Left ventricle myocardium superior (tissue), 1 donor: ENCODE results near the gene SFXN5. TPM values are rescaled to one million over a fixed set of nuclear protein-coding genes. Genes with fewer than 3 reads are reported as not detected.

ENCODE experiments used
- ATAC-seq: fragments of 200-7000 bp; cut with Tn5 transposase; one replicate; pipeline ENCODE4 v1.9.1; 2020; ENCODE audit warnings: mild to moderate bottlenecking, moderate library complexity
- DNase-seq: peaks from one replicate; pipeline ENCODE4 v3.0.0-alpha.2; 2020
- intact Hi-C: fragments of 100-400 bp; cut with micrococcal nuclease; formaldehyde crosslinking; loops from one replicate; pipeline ENCODE4 v1.11.0; 2022
- total RNA-seq: library from RNA; stranded (reverse); fragmentation: NEBNext Ultra II Directional; extraction: Animal tissue kit (Norgen Biotek cat#: 25700); gene quantifications from one replicate; pipeline ENCODE4 v1.2.1, GENCODE V29; 2021
- donor health status: DM: no; HTN: yes; CAD: no; lungs with severe emphysema.

SFXN5 gene
- total RNA-seq, 1 donor from 2014 or later, result 8.6 TPM

DNA sequence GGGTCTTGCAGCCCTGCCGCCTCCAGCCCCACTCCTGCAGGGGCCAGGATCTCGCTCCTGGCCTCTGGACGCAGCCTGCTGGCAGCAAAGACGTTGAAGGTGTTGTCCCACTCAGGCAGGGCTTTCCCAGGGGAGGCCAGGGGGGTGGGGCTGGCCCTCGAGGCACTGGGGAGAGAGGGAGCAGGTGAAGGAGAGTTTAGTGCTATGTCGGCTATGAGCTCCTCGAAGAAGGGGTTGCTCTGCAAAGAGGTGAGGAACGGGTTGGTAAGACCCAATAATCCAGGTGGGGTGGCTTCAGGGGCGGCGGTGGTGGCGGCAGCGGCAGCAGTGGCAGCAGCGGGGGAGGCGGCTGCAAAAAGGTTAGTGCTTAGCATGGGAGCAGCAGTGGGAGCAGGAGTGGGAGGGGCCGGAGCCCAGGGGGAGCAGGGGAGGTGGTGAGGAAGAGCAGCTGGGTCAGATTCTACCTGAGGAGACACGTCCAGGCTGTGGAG lies 9.7 kb upstream of the SFXN5 start:
- ATAC-seq, result no peak
- intact Hi-C loops, result no loop called here
- DNase-seq, result no peak

GRCh38 chr2:73080321-73081131 lies 9.0 kb upstream of the SFXN5 start:
- DNase-seq (no peak), ATAC-seq (no peak)
- intact Hi-C loops, result no loop called here

- intact Hi-C loops, result loop anchor here (10.0 kb wide), 1 partner anchor 95 kb away; no protein-coding TSS in a partner anchor
- ATAC-seq, result no peak
Measured at GRCh38 chr2:73079636-73080035, 8.1 kb upstream of the SFXN5 start.

DNA sequence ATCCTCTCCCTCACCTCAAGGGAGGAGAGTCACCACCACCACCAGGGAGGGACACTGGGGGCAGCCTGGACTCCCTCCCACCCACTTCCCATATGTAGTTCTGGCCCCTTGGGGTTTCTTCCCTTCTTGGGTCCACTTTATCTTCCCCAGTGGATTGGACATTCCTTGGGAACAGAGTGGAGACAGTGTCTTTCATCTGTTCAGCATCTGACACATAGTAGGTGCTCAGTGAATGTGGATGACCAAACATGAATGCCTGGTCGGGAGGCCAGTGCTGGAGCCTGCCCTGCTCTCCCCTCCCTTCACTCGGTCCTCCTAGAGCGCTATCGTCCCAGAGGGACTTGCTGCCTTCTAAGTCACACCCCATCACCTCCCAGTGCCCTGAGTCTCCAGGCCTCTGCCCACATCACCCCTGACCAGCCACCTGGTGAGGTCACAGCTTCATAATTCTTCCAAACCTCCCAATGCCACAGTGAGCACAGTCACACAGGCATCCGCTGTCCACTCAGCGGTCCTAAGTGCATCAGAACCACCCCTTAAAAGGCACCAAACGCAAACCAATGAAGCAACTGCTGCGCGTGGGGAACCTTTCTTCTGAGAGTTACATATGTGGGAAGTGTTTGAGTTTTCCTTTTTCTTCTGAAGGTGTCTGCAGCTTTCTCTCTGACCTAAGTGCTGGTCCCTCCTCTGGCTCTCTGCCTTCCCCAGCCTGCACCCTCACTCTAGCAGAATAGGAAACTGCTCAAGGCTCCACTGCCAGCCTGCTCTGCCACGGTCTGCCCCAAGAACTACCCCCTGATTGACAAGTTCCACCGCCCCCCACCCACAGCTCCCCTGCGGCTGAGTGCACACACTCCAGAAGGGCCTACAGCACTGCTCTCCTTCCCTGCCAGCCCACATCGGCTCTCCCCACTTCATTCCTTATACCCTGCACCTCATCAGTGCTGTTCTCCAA lies 7.2 kb upstream of the SFXN5 start:
- ATAC-seq, result no peak
- DNase-seq, result no peak
- intact Hi-C loops, result loop anchor here (10.0 kb wide), 1 partner anchor 94 kb away; no protein-coding TSS in a partner anchor

More at GRCh38 chr2:73079636-73080035, 8.1 kb upstream of the SFXN5 start:
- DNase-seq, result no peak

DNA sequence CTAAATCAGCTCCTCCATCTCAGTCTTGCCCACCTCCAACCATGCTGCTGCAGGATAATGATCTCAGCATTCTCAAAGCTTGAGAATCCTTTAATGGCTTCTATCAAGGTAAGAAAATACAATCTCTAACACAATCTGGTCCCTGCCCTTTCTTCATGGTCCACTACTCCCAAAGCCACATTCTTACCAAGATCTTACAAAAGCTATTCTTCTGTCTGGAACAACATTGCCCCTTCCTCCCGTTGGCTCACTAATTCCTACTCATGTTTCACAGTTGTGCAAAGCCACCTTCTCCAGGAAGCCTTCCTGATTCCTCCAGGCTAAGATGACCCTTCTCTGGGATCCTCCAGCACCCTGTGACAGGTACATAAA lies 5.9 kb upstream of the SFXN5 start:
- ATAC-seq (no peak), DNase-seq (no peak)
- intact Hi-C loops, result loop anchor here (10.0 kb wide), 1 partner anchor 93 kb away; no protein-coding TSS in a partner anchor

DNA sequence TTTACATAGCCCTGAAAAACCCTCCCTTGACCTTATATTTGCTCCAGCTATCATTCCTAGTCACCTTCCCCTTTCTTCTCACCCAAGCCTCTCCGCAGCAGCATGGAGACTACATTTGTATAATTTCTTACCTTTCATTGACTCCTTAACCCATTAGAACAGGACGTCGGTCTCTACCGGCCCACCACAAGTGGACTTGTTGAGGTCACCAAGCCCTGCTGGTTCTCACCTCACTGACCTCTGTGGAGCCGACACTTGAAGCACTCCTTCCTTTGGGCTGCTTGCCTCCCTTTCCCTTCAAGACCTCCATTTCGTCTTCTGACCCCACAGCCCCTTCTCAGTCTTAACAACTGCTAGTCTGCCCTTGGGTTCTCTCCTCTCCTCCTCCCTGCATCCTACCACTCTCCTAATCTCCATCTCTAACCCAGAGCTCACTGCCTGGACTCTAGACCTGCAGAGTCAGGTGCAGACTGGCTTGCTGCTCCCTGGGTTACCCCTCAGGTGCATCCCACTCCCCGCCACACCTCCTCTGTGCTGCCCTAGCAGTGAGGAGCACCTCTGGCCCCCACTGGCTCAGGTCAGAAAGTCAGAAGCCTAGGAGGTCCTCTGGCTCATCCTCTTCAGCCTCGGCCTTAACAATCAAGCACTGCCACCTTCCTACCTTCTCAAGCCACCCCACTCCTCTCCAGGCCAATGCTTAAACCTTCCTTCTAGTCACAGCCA lies 5.3 kb upstream of the SFXN5 start:
- DNase-seq (no peak), ATAC-seq (no peak)
- intact Hi-C loops, result loop anchor here (10.0 kb wide), 1 partner anchor 92 kb away; no protein-coding TSS in a partner anchor

- ATAC-seq (peak; percentile 23), DNase-seq (peak; percentile 78)
- intact Hi-C loops, result loop anchor here (10.0 kb wide), 1 partner anchor 91 kb away; no protein-coding TSS in a partner anchor
Measured at GRCh38 chr2:73075477-73076373, 4.2 kb upstream of the SFXN5 start.

GRCh38 chr2:73074110-73075069 lies 2.9 kb upstream of the SFXN5 start:
- intact Hi-C loops, result loop anchor here (10.0 kb wide), 1 partner anchor 90 kb away; no protein-coding TSS in a partner anchor
- DNase-seq (no peak), ATAC-seq (no peak)

DNA sequence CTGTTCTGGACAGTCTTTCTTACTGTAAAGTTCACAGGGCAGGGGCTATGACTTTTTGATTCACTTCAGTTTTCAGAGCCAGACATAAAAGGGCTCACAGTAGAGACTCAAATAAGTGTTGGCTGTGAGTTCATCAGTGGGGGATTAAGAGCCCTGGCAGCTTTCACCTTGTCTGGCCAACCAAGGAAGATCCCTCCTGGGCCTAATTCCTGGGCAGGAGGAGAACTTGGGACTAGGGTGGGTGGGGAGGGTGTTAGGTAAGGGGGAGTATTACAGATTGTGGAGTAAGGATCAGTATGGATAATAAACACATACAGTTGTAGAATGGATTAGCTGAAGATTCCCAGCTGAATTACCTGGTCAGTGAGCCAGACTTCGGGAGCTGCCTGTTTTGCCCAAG lies 904 bp upstream of the SFXN5 start:
- DNase-seq (no peak), ATAC-seq (no peak)
- intact Hi-C loops, result loop anchor here (10.0 kb wide), 1 partner anchor 88 kb away; no protein-coding TSS in a partner anchor

- intact Hi-C loops, result loop anchor here (10.0 kb wide), 1 partner anchor 87 kb away; no protein-coding TSS in a partner anchor
- peak; percentile 60 for DNase-seq
- peak; percentile 2 for ATAC-seq
Measured at GRCh38 chr2:73072129-73072395, 550 bp upstream of the SFXN5 start.

DNA sequence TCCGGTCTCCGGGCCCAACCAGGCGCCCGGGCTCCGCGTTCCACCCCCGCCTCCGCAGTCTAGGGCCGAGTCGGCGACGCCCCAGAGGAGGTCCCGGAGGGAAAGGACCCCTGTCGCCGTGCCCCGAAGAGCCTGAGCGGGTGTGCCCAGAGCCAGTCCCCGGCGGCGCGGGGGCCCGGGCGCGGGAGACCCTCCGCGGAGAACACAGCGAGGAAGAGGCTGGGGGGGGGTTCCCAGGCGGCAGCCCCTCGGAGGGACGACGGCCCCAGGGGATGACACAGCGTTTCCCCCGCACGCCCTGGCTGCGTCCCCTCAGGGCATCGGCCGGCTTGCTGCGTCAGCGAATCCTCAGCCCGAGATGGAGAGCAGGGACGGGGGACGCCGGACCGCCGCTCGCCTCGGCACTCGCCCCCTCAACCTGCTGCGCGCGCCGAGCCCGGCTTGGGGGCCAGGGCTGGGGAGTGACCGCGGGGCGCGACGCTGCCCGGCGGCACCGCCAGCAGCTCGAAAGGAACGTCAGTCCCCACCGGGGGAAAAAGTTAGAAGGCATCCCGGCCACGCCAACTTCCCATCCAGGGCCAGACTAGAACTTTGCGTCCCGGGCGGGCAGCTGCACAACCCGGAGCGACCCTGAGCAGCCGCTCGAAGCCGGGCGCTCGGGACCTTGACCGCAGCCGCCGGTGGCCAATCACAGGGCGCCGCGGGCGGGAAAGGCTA lies 711 bp downstream of the SFXN5 start:
- DNase-seq (peak; percentile 58), ATAC-seq (peak; percentile 26)
- intact Hi-C loops, result loop anchor here (10.0 kb wide), 1 partner anchor 86 kb away; no protein-coding TSS in a partner anchor

GRCh38 chr2:73069855-73070642 lies 1.5 kb downstream of the SFXN5 start:
- intact Hi-C loops, result loop anchor here (10.0 kb wide), 1 partner anchor 85 kb away; no protein-coding TSS in a partner anchor
- DNase-seq, result no peak
- ATAC-seq, result no peak

DNA sequence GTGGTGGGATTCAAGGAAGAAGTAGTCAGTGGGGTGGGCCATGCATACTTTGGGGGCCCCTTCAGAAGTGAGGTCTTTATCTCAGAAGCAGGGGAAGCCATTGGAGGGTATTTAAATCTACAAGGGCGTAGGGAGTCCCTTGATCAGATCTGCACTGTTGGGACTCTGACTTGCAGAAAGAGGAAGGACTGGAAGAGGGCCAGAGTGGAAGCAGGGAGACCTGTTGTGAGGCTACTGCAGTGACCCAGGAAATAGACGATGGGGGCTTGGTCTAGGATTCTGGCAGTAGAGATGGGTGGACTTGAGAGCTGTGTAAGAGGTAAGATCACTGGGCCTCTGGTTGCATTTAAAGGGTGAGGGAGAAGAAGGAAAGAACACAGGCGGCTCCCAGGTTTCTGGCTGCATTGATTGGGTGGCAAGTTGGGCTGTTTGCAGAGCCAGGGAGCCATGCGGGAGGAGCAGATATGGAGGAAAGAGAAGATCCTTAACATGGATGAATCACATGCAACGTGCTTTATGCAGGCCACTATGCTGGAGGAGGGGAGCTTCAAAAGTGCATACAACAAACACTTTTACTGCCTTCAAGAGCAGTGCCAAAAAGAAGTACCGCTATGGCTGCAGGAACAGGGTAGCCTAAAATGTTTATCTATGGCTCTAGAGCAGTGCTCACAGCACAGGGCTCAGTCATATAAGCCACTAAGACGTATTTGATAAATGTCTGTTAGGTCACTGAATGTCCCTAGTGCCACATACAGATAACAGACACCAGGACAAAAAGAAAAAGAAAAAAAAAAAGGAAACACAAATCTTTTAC lies 2.3 kb downstream of the SFXN5 start:
- DNase-seq, result no peak
- no peak for ATAC-seq
- intact Hi-C loops, result no loop called here

GRCh38 chr2:73068147-73068546 lies 3.4 kb downstream of the SFXN5 start:
- intact Hi-C loops, result no loop called here
- no peak for ATAC-seq

DNA sequence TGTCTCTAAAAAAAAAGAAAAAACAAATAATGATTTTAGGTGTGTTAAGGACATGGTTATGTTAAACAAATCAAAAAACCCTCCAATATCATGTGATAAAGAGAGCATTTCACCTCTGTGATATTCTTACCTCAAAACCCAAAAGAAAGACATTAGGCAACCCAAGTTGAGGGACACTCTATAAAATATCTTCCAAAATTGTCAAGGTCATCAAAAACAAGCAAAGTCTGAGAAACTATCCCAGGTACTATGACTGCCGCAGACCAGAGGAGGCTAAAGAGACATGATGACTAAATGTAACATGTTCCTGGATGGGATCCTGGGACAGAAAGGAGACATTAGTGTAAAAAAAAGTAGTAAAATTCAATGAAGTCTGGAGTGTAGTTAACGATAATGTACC lies 4.5 kb downstream of the SFXN5 start:
- intact Hi-C loops, result no loop called here
- ATAC-seq (no peak), DNase-seq (no peak)

More at GRCh38 chr2:73068147-73068546, 3.4 kb downstream of the SFXN5 start:
- DNase-seq, result no peak
